Right kidney (tissue), 9 donors: ENCODE measurements around the gene ZC3H6.
A peak's percentile ranks its signal among the peaks of the same experiment; 100 is the strongest.

ENCODE experiments used
- DNase-seq: peaks from one replicate; pipeline ENCODE4 v3.0.0-alpha.2; 2016
- long read RNA-seq, 8 donors: transcript quantifications; one replicate each; lab custom pipeline, GENCODE V29; 2026

ZC3H6 gene, protein sequence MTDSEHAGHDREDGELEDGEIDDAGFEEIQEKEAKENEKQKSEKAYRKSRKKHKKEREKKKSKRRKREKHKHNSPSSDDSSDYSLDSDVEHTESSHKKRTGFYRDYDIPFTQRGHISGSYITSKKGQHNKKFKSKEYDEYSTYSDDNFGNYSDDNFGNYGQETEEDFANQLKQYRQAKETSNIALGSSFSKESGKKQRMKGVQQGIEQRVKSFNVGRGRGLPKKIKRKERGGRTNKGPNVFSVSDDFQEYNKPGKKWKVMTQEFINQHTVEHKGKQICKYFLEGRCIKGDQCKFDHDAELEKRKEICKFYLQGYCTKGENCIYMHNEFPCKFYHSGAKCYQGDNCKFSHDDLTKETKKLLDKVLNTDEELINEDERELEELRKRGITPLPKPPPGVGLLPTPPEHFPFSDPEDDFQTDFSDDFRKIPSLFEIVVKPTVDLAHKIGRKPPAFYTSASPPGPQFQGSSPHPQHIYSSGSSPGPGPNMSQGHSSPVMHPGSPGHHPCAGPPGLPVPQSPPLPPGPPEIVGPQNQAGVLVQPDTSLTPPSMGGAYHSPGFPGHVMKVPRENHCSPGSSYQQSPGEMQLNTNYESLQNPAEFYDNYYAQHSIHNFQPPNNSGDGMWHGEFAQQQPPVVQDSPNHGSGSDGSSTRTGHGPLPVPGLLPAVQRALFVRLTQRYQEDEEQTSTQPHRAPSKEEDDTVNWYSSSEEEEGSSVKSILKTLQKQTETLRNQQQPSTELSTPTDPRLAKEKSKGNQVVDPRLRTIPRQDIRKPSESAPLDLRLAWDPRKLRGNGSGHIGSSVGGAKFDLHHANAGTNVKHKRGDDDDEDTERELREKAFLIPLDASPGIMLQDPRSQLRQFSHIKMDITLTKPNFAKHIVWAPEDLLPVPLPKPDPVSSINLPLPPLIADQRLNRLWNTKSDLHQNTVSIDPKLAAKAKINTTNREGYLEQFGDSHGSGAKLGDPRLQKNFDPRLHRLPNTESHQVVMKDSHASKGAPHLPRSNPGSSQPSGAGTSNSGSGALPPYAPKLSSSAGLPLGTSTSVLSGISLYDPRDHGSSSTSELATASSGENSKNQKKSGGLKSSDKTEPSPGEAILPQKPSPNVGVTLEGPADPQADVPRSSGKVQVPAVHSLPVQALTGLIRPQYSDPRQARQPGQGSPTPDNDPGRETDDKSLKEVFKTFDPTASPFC
- long read RNA-seq, donor 1, partial matches to known transcripts, result 0 of 1 reads
- long read RNA-seq, donor 1, other reads (novel, unspliced or antisense), result 0 of 1 reads
- long read RNA-seq, donor 2, result 0 reads
- long read RNA-seq, donor 3, partial matches to known transcripts, result 7 of 7 reads
- long read RNA-seq, donor 3, other reads (novel, unspliced or antisense), result 0 of 7 reads
- long read RNA-seq, donor 4, result 0 reads
- long read RNA-seq, donor 5, partial matches to known transcripts, result 7 of 7 reads
- long read RNA-seq, donor 5, other reads (novel, unspliced or antisense), result 0 of 7 reads
- long read RNA-seq, donor 6, partial matches to known transcripts, result 0 of 2 reads
- long read RNA-seq, donor 6, other reads (novel, unspliced or antisense), result 0 of 2 reads
- long read RNA-seq, donor 7, partial matches to known transcripts, result 9 of 9 reads
- long read RNA-seq, donor 7, other reads (novel, unspliced or antisense), result 0 of 9 reads
- long read RNA-seq, donor 8, partial matches to known transcripts, result 9 of 9 reads
- long read RNA-seq, donor 8, other reads (novel, unspliced or antisense), result 0 of 9 reads

DNA sequence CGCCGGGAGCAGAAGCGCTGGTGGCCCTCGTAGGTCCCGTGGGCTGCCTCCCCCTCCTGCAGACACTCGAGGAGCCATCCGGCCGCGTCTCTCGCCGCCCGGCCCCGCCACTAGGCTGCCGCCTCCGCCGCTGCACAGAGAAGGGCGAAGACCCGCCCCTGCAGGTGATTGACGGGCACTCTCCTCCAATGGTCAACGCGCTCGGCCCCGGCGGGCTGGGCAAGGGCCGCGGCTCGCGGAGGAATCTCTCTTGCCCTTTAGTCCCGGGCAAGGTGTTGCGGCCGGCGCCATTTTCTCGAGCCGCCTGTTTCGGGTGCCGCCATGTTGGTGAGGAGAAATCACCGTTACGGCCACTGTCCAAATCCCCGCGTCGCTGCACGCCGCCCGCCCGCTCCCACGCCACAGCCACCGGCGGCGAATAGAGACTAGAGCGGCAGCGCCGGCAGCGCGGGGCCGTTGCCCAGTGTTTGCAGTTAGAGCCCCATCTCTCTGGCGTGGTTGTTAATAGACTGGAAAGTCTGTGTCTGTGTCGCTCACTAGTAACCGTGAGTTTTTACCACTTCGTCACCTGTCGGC, at the start of gene ZC3H6:
TSS of gene ZC3H6 (plus strand) at position 287 of the 576 bp plus-strand sequence. CDS start 398 bp downstream, outside the sequence.
- DNase-seq, result peak; percentile 97

DNA sequence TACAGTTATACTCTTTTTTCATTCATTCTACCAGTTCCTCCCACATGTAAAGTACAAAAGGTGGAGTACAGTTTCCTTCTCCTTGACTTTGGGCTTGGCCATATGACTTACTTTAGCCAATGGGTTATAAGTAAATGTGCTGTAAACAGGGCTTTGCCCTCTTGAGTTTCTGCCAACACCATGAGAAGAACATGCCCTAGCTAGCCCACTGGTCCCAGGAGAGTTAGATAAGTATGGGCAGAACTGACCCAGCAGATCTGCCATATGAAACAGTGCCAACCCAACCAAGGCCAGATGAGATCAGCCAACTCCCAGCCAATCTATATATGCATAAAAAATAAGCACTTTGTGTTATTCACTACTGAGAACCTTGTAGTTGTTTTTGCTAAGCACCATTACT, 46.0 kb upstream of the ZC3H6 start:
- no peak for DNase-seq

DNA sequence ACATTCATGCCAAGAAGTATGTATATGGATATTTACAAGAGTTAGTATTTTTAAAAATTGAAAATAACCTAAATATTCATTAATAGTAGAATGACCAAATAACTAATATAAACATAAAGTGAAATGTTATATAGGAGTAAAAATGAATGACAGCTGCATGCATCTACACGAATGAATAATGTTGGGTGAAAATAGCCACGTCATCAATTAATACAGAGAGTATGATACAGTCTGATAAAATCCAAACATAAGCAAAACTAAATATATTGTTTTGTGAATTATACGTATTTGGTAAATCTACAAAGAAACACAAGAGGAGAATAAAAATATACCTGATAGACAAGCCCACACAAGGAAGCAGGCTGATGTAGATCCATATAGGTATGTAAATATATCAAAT, 45.0 kb upstream of the ZC3H6 start:
- no peak for DNase-seq

GRCh38 chr2:112239862-112240261, 35.5 kb upstream of the ZC3H6 start:
- no peak for DNase-seq

- DNase-seq, result no peak
These were observed 33.0 kb upstream of the ZC3H6 start for GRCh38 chr2:112242384-112242783.

DNA sequence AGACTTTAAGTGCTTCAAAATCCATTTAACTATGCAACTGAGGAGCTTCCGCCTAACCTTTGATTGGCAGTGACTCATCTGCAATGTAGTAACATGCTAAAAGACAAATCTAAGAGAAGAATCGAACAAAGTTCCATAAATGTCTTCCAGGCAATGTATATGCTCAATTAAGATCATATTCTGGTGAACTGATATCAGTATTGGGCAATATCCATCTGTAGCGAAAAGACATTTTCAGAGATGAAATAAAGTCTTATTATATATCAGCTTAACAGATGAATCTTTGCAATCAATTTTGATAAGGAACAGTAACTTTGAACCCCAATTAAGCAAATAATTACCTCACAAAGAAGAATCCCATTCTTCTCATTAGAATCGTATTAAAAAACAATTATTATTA, 32.2 kb upstream of the ZC3H6 start:
- no peak for DNase-seq

DNA sequence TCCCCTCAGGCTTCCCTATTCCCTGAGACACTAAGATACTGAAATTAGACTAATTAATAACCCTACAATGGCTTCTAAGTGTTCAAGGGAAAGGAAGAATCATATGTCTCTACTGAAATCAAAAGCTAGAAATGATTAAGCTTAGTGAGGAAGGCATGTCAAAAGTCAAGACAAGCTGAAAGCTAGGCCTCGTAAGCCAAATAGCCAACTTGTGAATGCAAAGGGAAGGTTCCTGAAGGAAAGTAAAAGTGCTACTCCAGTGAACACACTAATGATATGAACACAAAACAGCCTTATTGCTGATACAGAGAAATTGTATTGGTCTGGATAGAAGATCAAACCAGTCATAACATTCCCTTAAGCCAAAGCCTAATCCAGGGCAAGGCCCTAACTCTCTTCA, 30.5 kb upstream of the ZC3H6 start:
- DNase-seq, result no peak

DNA sequence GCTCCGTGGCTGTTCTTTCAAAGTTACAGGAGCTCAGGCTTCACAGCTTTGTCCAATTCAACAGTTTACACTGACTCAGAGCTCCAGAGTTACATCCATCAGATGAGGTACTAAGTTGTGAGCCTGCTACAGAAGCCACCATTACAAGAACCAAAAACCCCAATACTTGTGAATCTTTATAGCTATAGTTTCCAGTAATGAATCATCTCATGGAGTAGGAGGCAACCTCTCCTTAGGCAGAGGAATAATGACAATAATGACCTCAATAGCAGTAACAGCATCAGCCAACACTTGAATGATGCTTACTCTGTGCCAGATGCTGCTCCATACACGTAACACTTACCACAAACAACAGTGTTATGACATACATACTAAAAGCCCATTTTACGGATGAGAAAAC, 24.1 kb upstream of the ZC3H6 start:
- DNase-seq, result no peak

DNA sequence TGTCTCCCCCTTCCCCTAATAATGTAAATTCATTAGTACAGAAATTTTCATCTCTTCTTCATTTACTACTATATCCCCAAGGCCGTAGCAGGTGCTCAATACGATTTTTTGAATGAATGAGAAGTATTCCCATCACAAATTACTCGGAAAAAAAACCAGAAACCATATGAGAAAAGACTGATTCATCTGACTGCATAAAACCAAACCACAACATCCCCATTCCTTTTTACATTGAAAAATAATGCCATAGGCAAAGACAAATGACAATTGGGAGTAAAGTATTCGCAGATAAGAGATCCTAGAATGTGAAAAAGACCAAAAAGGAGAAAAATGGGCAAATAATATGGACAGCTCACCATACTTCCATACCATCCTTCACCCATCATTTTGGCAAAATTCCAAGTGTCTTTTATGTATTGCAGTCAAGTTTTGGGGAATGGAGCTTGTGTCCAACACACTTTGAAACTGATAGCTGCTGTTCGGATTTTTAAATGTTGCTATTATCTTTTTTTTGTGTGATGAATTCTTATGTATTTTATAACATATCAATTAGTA, 22.1 kb upstream of the ZC3H6 start:
- DNase-seq, result no peak

- peak; percentile 94 for DNase-seq
These were observed 20.7 kb upstream of the ZC3H6 start, which contains the start of gene ZC3H8 for GRCh38 chr2:112254466-112255240. Gene ZC3H8, minus strand, starts transcription at chr2:112255042. Its CDS starts 61 bp downstream, at chr2:112254981.

DNA sequence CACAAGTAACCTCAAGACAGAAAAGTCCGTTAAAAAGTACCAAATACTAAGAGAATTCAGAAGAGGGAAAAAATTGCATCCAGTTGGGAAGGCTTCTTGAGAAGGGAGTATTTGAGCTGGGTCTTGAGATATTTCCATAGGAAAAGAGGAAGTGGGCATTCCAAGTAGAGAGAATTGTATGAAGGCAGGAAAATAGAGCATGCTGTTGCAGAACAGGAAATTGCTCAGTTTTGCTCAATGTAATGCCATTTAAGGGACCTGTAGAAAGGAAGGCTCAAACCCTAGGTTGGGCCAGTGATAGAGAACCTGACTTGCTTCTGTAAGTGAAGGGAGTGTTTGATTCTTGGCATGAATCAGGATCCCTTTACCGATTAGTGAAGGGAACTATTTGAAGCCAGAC, 19.5 kb upstream of the ZC3H6 start:
- DNase-seq, result no peak

GRCh38 chr2:112256654-112257053, 18.7 kb upstream of the ZC3H6 start:
- DNase-seq, result no peak

- DNase-seq, result no peak
These were observed 17.8 kb upstream of the ZC3H6 start for GRCh38 chr2:112257575-112257974.

DNA sequence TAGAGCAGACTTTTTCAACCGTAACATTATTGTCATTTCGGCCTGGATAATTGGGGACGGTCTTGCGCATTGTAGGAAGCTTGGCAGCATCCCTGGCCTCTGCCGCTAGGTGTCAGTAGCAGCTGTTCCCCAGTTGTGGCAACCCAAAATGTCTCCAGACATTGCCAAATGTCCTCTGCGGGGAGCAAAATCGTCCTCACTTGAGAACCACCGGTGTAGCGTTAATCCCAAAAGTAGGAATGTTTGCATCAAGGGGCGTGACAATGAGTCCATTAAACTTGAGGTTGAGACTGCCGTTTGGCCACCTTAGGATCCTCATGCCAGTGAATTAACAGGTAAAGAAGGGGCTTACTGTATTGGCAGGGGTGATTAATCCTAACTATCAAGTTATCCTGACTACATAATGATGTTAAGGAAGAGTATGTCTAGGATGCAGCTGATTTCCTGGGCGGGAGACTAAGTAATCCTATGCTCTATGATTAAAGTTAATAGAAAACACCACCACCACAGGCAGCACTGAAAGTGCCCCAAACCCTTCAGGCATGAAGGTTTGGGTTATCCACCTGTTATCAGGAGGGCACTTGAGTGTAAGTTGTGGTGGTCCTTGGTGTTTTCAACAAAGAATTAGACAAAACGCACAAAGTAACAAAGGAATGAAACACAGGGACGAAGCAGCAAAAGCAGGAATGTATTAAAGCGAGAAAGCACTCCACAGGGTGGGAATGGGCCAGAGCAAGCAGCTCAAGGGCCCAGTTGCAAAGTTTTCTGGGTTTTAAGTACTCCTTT, 15.7 kb upstream of the ZC3H6 start:
- peak; percentile 71 for DNase-seq

DNA sequence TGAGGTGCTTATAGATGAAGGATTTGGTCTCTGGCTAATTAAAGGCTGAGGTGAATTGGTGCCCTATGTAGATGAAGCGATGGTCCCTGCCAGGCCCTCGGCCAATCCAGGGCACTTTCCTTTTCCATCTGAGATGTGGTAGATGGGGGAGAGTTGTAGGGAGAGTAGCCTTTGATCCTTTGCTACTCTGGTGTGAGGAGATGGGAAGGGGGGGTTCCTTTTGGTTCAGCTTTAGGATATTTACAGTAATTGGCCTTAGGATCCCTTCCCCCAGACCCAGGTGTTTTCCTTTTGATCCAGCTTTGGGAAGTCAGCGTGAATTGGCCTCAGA, 15.1 kb upstream of the ZC3H6 start:
- DNase-seq, result no peak

- DNase-seq, result no peak
These were observed 12.5 kb upstream of the ZC3H6 start for GRCh38 chr2:112262876-112263275.

DNA sequence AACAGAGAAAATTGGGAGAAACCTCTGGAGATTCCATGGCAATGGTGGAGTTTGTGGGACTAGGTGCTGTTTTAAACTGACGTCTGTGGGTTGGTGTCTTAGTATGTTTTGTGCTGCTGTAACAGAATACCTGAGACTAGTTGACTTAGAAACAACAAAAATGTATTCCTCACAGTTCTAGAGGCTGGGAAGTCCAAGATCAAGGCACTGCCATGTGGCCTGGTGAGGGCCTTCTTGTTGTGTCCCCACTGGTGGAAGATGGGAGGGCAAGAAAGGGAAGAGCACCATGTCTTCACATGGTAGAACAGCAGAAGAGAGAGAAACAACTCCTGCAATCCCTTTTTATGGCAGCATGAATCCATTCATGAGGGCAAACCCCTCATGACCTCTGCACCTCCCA, 6.8 kb upstream of the ZC3H6 start:
- no peak for DNase-seq

DNA sequence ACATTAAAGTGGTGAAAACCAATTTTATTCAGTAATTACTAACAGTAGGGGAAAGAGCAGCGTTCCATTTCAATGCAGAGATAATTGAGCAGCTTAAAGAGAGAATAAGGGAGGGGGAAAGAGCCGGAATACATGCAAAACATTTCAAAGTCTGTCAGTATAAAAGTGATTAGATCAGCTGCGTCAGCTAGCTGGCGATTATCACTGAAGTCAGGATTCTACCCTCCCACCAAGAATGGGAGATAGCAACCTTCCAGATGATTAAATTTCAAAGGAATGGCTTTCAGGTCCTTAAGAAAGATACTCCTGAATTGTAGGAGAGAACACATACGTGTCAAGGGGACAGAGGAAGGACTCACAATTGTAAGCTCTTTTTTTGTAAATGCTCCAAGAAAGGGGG, 2.7 kb upstream of the ZC3H6 start:
- no peak for DNase-seq

- DNase-seq, result no peak
These were observed 2.0 kb upstream of the ZC3H6 start for GRCh38 chr2:112273349-112273748.
